SH-SY5Y (cell line): ENCODE data around the gene KCNK4.

Experiments used
- GATA2 ChIP-seq: IDR thresholded peaks from 2 replicates; pipeline ENCODE4 v1.6.1; 2011; ENCODE audit warnings: mild to moderate bottlenecking, low read depth, low read length
- GATA3 ChIP-seq: IDR thresholded peaks from 2 replicates; pipeline ENCODE4 v1.6.1; 2011; ENCODE audit warnings: low read depth, mild to moderate bottlenecking, low read length, moderate library complexity

DNA sequence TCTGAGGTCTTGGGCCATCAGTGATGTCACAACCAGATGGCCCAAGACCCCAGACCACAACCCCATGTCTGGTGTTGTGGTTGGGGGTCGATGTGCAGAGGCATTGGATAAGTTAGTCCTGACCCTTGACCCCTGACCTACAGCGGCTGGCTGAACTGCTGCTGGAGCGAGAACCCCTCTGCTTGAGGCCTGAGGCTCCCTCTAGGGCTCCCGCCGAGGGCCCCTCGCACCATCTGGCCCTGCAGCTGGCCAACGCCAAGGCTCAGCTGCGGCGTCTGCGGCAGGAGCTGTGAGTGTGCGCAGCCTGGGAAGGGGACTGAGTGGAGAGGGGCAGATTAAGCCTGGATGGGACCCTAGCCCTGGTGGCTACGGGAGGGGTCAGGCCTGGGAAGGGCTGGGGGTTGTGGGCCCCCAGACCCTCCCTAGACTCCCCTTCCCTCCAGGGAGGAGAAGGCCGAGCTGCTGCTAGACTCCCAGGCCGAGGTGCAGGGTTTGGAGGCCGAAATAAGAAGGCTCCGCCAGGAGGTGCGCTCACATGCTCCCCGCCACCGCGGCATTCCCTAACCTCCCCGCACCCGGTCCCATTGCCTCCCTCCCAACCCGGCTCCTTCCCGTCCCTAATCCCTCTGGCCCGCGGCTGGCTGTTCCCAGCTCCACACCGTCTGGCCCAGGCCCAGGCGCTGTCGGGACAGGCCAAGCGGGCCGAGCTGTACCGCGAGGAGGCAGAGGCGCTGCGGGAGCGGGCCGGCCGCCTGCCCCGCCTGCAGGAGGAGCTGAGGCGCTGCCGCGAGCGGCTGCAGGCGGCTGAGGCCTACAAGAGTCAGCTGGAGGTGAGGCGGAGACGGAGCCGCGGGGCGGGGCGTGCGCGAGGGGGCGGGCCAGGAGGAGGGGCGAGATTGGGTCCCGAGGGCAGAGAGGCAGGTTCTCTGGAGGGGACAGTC is 51.0 kb downstream of the KCNK4 start:
- TF ChIP-seq GATA2: no peak
- no peak for TF ChIP-seq GATA3
